Right ventricle myocardium superior (tissue), 1 donor: ENCODE data around the gene SMARCA2. TPM values are rescaled to one million over a fixed set of nuclear protein-coding genes. Genes with fewer than 3 reads are reported as not detected.

Experiments used
- ATAC-seq: fragments of 200-7000 bp; cut with Tn5 transposase; one replicate; pipeline ENCODE4 v1.9.1; 2020; ENCODE audit warnings: mild to moderate bottlenecking; ENCODE audit not compliant: poor library complexity
- DNase-seq: peaks from one replicate; pipeline ENCODE4 v3.0.0-alpha.2; 2020
- intact Hi-C: fragments of 100-400 bp; cut with DNase I; formaldehyde crosslinking; loops from one replicate; pipeline ENCODE4 v1.11.2; 2022
- total RNA-seq: library from RNA; stranded (reverse); fragmentation: NEBNext Ultra II Directional; extraction: Animal tissue kit (Norgen Biotek cat#: 25700); gene quantifications from one replicate; pipeline ENCODE4 v1.2.1, GENCODE V29; 2021
- donor health status: DM: no; HTN: yes; CAD: no; lungs with severe emphysema.

The SMARCA2 gene
- total RNA-seq, 1 donor from 2014 or later = 101 TPM

GRCh38 chr9:2152966-2153629 lies 138.0 kb downstream of the SMARCA2 start:
- DNase-seq = no peak
- no peak for ATAC-seq
- intact Hi-C loops = no loop called here

- ATAC-seq (no peak), DNase-seq (no peak)
- intact Hi-C loops = no loop called here
Observed at GRCh38 chr9:2153630-2154217, 138.6 kb downstream of the SMARCA2 start.

- DNase-seq = no peak
- no peak for ATAC-seq
- intact Hi-C loops = no loop called here
Observed at GRCh38 chr9:2154731-2155130, 139.6 kb downstream of the SMARCA2 start.

GRCh38 chr9:2155966-2156365 lies 140.8 kb downstream of the SMARCA2 start:
- intact Hi-C loops = no loop called here
- ATAC-seq = no peak

GRCh38 chr9:2157277-2158110 lies 142.3 kb downstream of the SMARCA2 start:
- DNase-seq (peak; percentile 52), ATAC-seq (peak; percentile 78)
- intact Hi-C loops = no loop called here

More at GRCh38 chr9:2155966-2156365, 140.8 kb downstream of the SMARCA2 start:
- DNase-seq = no peak

GRCh38 chr9:2158111-2158610 lies 143.0 kb downstream of the SMARCA2 start:
- peak; percentile 53 for ATAC-seq
- intact Hi-C loops = no loop called here

GRCh38 chr9:2158766-2159430 lies 143.8 kb downstream of the SMARCA2 start:
- intact Hi-C loops = no loop called here
- DNase-seq (no peak), ATAC-seq (no peak)

More at GRCh38 chr9:2158111-2158610, 143.0 kb downstream of the SMARCA2 start:
- DNase-seq = peak; percentile 70

GRCh38 chr9:2159521-2160454 lies 144.6 kb downstream of the SMARCA2 start:
- DNase-seq (no peak), ATAC-seq (peak; percentile 45)
- intact Hi-C loops = loop anchor here (10.0 kb wide), 1 partner anchor 75 kb away; no protein-coding TSS in a partner anchor

GRCh38 chr9:2161661-2162060 lies 146.5 kb downstream of the SMARCA2 start:
- ATAC-seq = no peak
- no peak for DNase-seq
- intact Hi-C loops = loop anchor here (10.0 kb wide), 1 partner anchor 73 kb away; no protein-coding TSS in a partner anchor

GRCh38 chr9:2163231-2163885 lies 148.2 kb downstream of the SMARCA2 start:
- DNase-seq (no peak), ATAC-seq (no peak)
- intact Hi-C loops = loop anchor here (10.0 kb wide), 1 partner anchor 71 kb away; no protein-coding TSS in a partner anchor

GRCh38 chr9:2164268-2164667 lies 149.1 kb downstream of the SMARCA2 start:
- no peak for DNase-seq
- intact Hi-C loops = loop anchor here (10.0 kb wide), 1 partner anchor 71 kb away; no protein-coding TSS in a partner anchor

GRCh38 chr9:2166203-2166602 lies 151.1 kb downstream of the SMARCA2 start:
- DNase-seq (no peak), ATAC-seq (no peak)

More at GRCh38 chr9:2164268-2164667, 149.1 kb downstream of the SMARCA2 start:
- ATAC-seq = no peak

GRCh38 chr9:2169035-2169434 lies 153.9 kb downstream of the SMARCA2 start:
- ATAC-seq (peak; percentile 50), DNase-seq (no peak)
- intact Hi-C loops = loop anchor here (10.0 kb wide), 1 partner anchor 66 kb away; no protein-coding TSS in a partner anchor

More at GRCh38 chr9:2166203-2166602, 151.1 kb downstream of the SMARCA2 start:
- intact Hi-C loops = loop anchor here (10.0 kb wide), 1 partner anchor 69 kb away; no protein-coding TSS in a partner anchor

- no peak for DNase-seq
- ATAC-seq = no peak
- intact Hi-C loops = no loop called here
Observed at GRCh38 chr9:2170722-2171121, 155.6 kb downstream of the SMARCA2 start.

GRCh38 chr9:2173170-2173569 lies 158.0 kb downstream of the SMARCA2 start:
- DNase-seq (no peak), ATAC-seq (peak; percentile 59)
- intact Hi-C loops = no loop called here

GRCh38 chr9:2173861-2174260 lies 158.7 kb downstream of the SMARCA2 start:
- ATAC-seq = no peak
- intact Hi-C loops = no loop called here
- no peak for DNase-seq

GRCh38 chr9:2174306-2174705 lies 159.2 kb downstream of the SMARCA2 start:
- DNase-seq (no peak), ATAC-seq (no peak)
- intact Hi-C loops = no loop called here
